GM23338 (cell line): ENCODE data around the gene DPH2. TPM values are rescaled to one million over a fixed set of nuclear protein-coding genes. Genes with fewer than 3 reads are reported as not detected.
A peak's percentile ranks its signal among the peaks of the same experiment; 100 is the strongest.

Experiments used
- ATAC-seq: fragments of 200-7000 bp; cut with Tn5 transposase; 3 replicates; pipeline ENCODE4 v1.9.1; 2020
- DNase-seq: peaks from one replicate; pipeline ENCODE4 v3.0.0-alpha.2; 2015; ENCODE audit warnings: low spot score
- H2AFZ ChIP-seq: fragments of 200-600 bp; sonication (generic); 2 replicates; pipeline ENCODE4 v1.8.0; 2016; ENCODE audit warnings: antibody characterized with exemption, mild to moderate bottlenecking, moderate library complexity
- H3F3A ChIP-seq: fragments of 200-600 bp; sonication (generic); replicated peaks from 2 replicates; pipeline ENCODE4 v1.8.0; 2017; ENCODE audit warnings: antibody characterized with exemption, mixed run types, low read depth
- H3K27ac ChIP-seq: fragments of 200-600 bp; sonication (generic); 2 replicates; pipeline ENCODE4 v1.6.1; 2016; ENCODE audit warnings: low read depth
- H3K27me3 ChIP-seq: fragments of 200-600 bp; sonication (generic); 2 replicates; pipeline ENCODE4 v1.8.0; 2016; ENCODE audit warnings: mild to moderate bottlenecking, mixed run types, moderate library complexity; ENCODE audit not compliant: insufficient read depth
- H3K36me3 ChIP-seq: fragments of 200-600 bp; sonication (generic); 2 replicates; pipeline ENCODE4 v1.8.0; 2016; ENCODE audit warnings: mild to moderate bottlenecking; ENCODE audit not compliant: insufficient read depth
- H3K4me1 ChIP-seq: fragments of 200-600 bp; sonication (generic); 2 replicates; pipeline ENCODE4 v1.8.0; 2016; ENCODE audit warnings: mild to moderate bottlenecking, moderate library complexity; ENCODE audit not compliant: insufficient read depth
- H3K4me2 ChIP-seq: fragments of 200-600 bp; sonication (generic); 2 replicates; pipeline ENCODE4 v1.7.1; 2017; ENCODE audit warnings: mixed run types
- H3K4me3 ChIP-seq: fragments of 200-600 bp; sonication (generic); 2 replicates; pipeline ENCODE4 v1.6.1; 2016; ENCODE audit warnings: mixed run types
- H3K79me2 ChIP-seq: fragments of 200-600 bp; sonication (generic); replicated peaks from 2 replicates; pipeline ENCODE4 v1.8.0; 2017; ENCODE audit warnings: mild to moderate bottlenecking; ENCODE audit not compliant: insufficient read depth
- H3K9me2 ChIP-seq: fragments of 200-600 bp; sonication (generic); 2 replicates; pipeline ENCODE4 v1.8.0; 2017; ENCODE audit not compliant: insufficient read depth
- H4K20me1 ChIP-seq: fragments of 200-600 bp; sonication (generic); replicated peaks from 2 replicates; pipeline ENCODE4 v1.8.0; 2017; ENCODE audit warnings: mild to moderate bottlenecking; ENCODE audit not compliant: insufficient read depth
- H3K27ac Mint-ChIP-seq: 2 replicates; pipeline ENCODE4 v1.8.0; 2020; ENCODE audit warnings: inconsistent platforms, mild to moderate bottlenecking, moderate library complexity, mixed read lengths
- H3K27me3 Mint-ChIP-seq: 3 replicates; pipeline ENCODE4 v1.8.0; 2022; ENCODE audit warnings: low read depth, mild to moderate bottlenecking, moderate library complexity, mixed read lengths, inconsistent platforms; ENCODE audit not compliant: insufficient read depth, poor library complexity
- H3K36me3 Mint-ChIP-seq: 3 replicates; pipeline ENCODE4 v1.8.0; 2021; ENCODE audit warnings: low read depth, mild to moderate bottlenecking, inconsistent platforms, moderate library complexity, mixed read lengths
- H3K4me1 Mint-ChIP-seq: 3 replicates; pipeline ENCODE4 v1.8.0; 2020; ENCODE audit warnings: mild to moderate bottlenecking, inconsistent platforms, mixed read lengths
- H3K4me3 Mint-ChIP-seq: 3 replicates; pipeline ENCODE4 v1.8.0; 2021; ENCODE audit warnings: moderate library complexity, mild to moderate bottlenecking, inconsistent platforms, mixed read lengths
- H3K9me3 Mint-ChIP-seq: 3 replicates; pipeline ENCODE4 v1.8.0; 2020; ENCODE audit warnings: moderate library complexity, mild to moderate bottlenecking, inconsistent platforms, mixed read lengths
- CTCF ChIP-seq, 2 experiments: fragments of 200-600 bp in 1 of 2; sonication (generic) in 1 of 2; conservative IDR thresholded peaks; 2 replicates each; pipeline versions ENCODE4 v1.5.1 to v1.6.1; 2016 to 2017; ENCODE audit warnings: antibody characterized with exemption in 2 of 2, low read depth in 2 of 2, mild to moderate bottlenecking in 2 of 2, moderate library complexity in 1 of 2
- ETS1 ChIP-seq: IDR thresholded peaks from 2 replicates; pipeline ENCODE4 v1.6.1; 2016; ENCODE audit warnings: antibody characterized with exemption
- EZH2phosphoT487 ChIP-seq: fragments of 200-600 bp; sonication (generic); IDR thresholded peaks from one replicate; pipeline ENCODE4 v1.8.1; 2018; ENCODE audit warnings: antibody characterized with exemption; ENCODE audit not compliant: unreplicated experiment
- JUNB ChIP-seq: IDR thresholded peaks from one replicate; pipeline ENCODE4 v1.6.1; 2016; ENCODE audit warnings: antibody characterized with exemption; ENCODE audit not compliant: unreplicated experiment
- NANOG ChIP-seq: IDR thresholded peaks from 2 replicates; pipeline ENCODE4 v1.6.1; 2016; ENCODE audit warnings: antibody characterized with exemption, borderline replicate concordance
- REST ChIP-seq: IDR thresholded peaks from one replicate; pipeline ENCODE4 v1.6.1; 2018; ENCODE audit warnings: antibody characterized with exemption; ENCODE audit not compliant: unreplicated experiment
- ZNF462 ChIP-seq: fragments of 250-450 bp; sonication (Bioruptor Pico); IDR thresholded peaks from 2 replicates; pipeline ENCODE4 v1.5.0; 2020; ENCODE audit warnings: mild to moderate bottlenecking, moderate library complexity
- polyA plus RNA-seq: library from polyadenylated mRNA; unstranded; fragments of >200 nt; fragmentation: Nextera tagmentation; extraction: Ambion mirVana; gene quantifications from 2 replicates; pipeline ENCODE4 v1.2.1, GENCODE V29; 2016
- total RNA-seq: library from RNA; depleted of rRNA; stranded (reverse); fragments of >200 nt; shearing (Covaris generic); gene quantifications from 2 replicates; pipeline ENCODE4 v1.2.3, GENCODE V29; 2014

The DPH2 gene
- total and polyA plus RNA-seq, 2 experiments from 2014 or later = 32.1 to 90.3 TPM

- TF ChIP-seq ZNF462 (no peak), REST (no peak), NANOG (no peak)
Measured at GRCh38 chr1:44021156-44021555, 51.3 kb downstream of the DPH2 start (continued).

- Histone ChIP-seq H3K27ac (no peak overlapping the region), H3K27me3 (no peaks in the 10 kb centered on the region), H3K4me2 (no peak overlapping the region), H3K79me2 (peaks cover 12% of the 10 kb centered on the region), H3K4me3 (no peak overlapping the region), H3K9me2 (no peaks in the 10 kb centered on the region), H2AFZ (no peak overlapping the region), H3K36me3 (no peaks in the 10 kb centered on the region), H3K4me1 (peaks cover 5% of the 10 kb centered on the region; the same call in 1 of the 2 replicates), H4K20me1 (no peaks in the 10 kb centered on the region; the same call in 1 of the 2 replicates), H3F3A (no peaks in the 10 kb centered on the region)
- H3K4me1 Mint-ChIP-seq = peaks cover 17% of the 10 kb centered on the region; the same call in 2 of the 3 replicates
- DNase-seq = no peak
- no peak overlapping the region for H3K27ac Mint-ChIP-seq
- peaks cover 53% of the 10 kb centered on the region for H3K36me3 Mint-ChIP-seq
- H3K9me3 Mint-ChIP-seq = no peaks in the 10 kb centered on the region
- H3K27me3 Mint-ChIP-seq = peaks cover 5% of the 10 kb centered on the region
- H3K4me3 Mint-ChIP-seq = no peak overlapping the region
- ATAC-seq = peak; percentile 11; the same call in 2 of the 3 replicates
- TF ChIP-seq REST = no peak
- TF ChIP-seq CTCF (conservative IDR thresholded peaks at IDR 0.05; ENCODE audit: low read depth in 2 of 2) = no peak
- TF ChIP-seq ETS1 = no peak
- no peak for TF ChIP-seq EZH2phosphoT487
- TF ChIP-seq JUNB = no peak
Measured at GRCh38 chr1:44021581-44022321, 51.9 kb downstream of the DPH2 start.
